NCI-H1930 (cell line): Measurements from ENCODE around the gene SPACA6.
"Not testable (repeated sequence)": the region's sequence is repeated elsewhere in the genome, so short reads cannot be mapped to it uniquely, and the experiment has no call there.

Experiments
- DNase-seq, 2 experiments: peaks; one replicate each; lab custom pipeline; 2025; lab: John Stamatoyannopoulos, UW

Gene SPACA6

GRCh38 chr19:51693260-51693659, at the start of gene SPACA6:
SPACA6 (plus strand) TSS chr19:51693330; CDS start chr19:51693527, 197 bp downstream.
- no peak for DNase-seq

GRCh38 chr19:51644636-51645271, 48.4 kb upstream of the SPACA6 start:
- DNase-seq, result no peak

GRCh38 chr19:51646730-51647129, 46.4 kb upstream of the SPACA6 start, which contains the start of gene SIGLEC14:
SIGLEC14 (minus strand) TSS chr19:51646825; CDS start chr19:51646759, 66 bp downstream.
- DNase-seq, result not testable (repeated sequence)

GRCh38 chr19:51647318-51647717, 45.8 kb upstream of the SPACA6 start:
- DNase-seq, result no peak

- DNase-seq, result no peak
These were observed 41.8 kb upstream of the SPACA6 start for GRCh38 chr19:51651216-51651846.

GRCh38 chr19:51652266-51652665, 40.9 kb upstream of the SPACA6 start:
- DNase-seq, result no peak

GRCh38 chr19:51653162-51653561, 40.0 kb upstream of the SPACA6 start:
- no peak for DNase-seq

GRCh38 chr19:51654783-51655182, 38.3 kb upstream of the SPACA6 start:
- no peak for DNase-seq

GRCh38 chr19:51660975-51661600, 32.0 kb upstream of the SPACA6 start:
- DNase-seq, result peak; percentile 55 to 83

GRCh38 chr19:51663650-51664049, 29.5 kb upstream of the SPACA6 start:
- DNase-seq, result no peak

GRCh38 chr19:51664131-51664530, 29.0 kb upstream of the SPACA6 start:
- no peak for DNase-seq

- DNase-seq, result no peak
These were observed 28.1 kb upstream of the SPACA6 start for GRCh38 chr19:51664997-51665396.

GRCh38 chr19:51668216-51668615, 24.9 kb upstream of the SPACA6 start:
- no peak for DNase-seq

GRCh38 chr19:51675911-51676565, 17.1 kb upstream of the SPACA6 start:
- DNase-seq, result not testable (repeated sequence)

GRCh38 chr19:51676566-51677083, 16.5 kb upstream of the SPACA6 start:
- no peak for DNase-seq

- DNase-seq, result no peak
These were observed 12.7 kb upstream of the SPACA6 start for GRCh38 chr19:51680474-51680873.

- no peak for DNase-seq
These were observed 11.7 kb upstream of the SPACA6 start for GRCh38 chr19:51681286-51681941.

- no peak for DNase-seq
These were observed 7.0 kb upstream of the SPACA6 start for GRCh38 chr19:51686171-51686570.

- no peak for DNase-seq
These were observed 5.1 kb upstream of the SPACA6 start for GRCh38 chr19:51687791-51688670.

GRCh38 chr19:51688671-51689571, 4.2 kb upstream of the SPACA6 start:
- peak; percentile 27 to 49 for DNase-seq
